GM19238 (cell line): Measurements from ENCODE around the gene SYT12.

Experiments
- DNase-seq: peaks from one replicate; pipeline ENCODE4 v3.0.0; 2011; ENCODE audit warnings: low spot score; ENCODE audit not compliant: insufficient read length

SYT12 gene

GRCh38 chr11:67098799-67099429, 76.0 kb downstream of the SYT12 start:
- DNase-seq = no peak

- no peak for DNase-seq
Measured at GRCh38 chr11:67099831-67100324, 76.9 kb downstream of the SYT12 start.
